Measurements from ENCODE around the gene UBE2N.

UBE2N gene

DNA sequence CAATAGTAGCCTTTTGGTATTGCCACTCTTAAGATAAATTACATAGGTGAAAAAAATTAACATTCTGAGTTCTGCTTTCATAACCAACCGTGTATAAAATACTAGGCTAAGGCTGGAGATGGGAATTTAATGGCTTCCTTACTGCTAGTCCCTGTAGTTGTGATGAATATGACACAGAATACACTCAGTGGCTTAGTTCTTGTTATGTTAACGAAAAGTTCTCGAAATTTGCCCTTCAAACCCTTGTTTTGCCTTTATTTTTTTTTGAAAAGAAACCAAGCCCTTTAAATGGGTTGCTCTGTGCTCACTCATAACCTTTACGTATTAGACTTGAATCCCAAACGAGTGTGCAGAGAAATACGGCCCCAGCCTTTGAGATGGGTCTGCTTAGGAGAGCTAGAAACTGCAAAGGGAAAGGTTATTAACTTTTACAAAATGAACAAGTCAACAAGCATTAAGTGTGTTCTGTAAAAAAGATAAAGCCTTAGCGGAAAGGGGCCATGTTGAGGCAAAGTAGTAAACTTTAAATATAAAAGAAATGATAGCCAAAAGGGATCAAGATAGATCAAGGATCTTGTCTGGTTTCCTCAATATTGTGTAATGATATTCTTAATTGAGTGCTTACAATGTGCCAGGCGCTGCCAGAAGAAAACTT lies 62.3 kb downstream of the UBE2N start:
- no peak for DNase-seq

DNA sequence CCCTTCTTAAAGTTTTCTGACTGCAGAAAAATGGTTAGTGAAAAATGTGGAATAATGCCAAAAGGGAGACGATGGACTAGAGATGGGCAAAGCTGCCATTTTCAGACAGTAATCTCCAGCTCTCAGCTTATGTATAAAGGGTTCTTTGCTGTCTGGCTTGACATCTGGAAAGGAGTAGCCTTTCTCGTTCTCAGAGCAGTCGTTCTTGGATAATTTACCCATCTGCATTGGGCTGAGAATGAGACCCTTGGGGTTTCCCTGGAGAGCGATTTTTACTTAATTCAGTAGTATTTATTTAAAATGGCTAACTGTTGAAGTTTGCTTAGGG lies 62.8 kb downstream of the UBE2N start:
- no peak for DNase-seq

DNA sequence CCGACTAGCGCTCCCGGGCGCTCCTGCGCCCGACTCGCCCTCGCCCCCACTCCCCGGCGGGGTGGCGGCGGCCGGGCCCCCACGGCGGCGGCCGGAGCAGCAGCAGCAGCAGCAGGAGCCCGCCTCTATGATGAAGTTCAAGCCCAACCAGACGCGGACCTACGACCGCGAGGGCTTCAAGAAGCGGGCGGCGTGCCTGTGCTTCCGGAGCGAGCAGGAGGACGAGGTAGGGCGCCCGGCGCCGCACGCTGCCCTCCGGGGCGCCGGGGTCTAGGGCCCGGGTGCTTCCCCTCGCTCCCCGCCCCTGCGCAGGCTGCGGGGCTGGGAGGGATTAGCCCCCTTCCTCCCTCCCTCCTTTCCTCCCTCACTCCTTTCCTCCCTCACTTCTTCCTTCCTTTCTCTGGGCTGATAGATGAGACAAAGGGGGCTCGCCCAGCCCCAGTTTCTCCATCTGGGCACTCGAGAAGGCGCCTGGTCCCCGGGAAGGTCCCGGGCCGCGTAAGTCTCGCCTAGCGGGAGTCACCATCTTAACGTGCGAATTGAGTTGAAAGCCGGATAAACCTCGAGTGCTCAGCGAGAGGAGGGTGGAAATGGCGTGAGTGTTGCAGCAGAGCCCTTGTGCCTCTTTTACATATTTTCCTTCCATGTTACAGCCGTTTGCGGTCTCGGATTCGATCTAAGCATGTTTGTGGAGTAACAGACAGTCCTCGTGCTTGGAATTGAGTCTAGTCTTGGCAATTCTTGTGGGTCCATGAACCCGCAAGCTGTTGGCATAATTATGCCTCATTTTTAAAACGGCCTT lies 63.4 kb downstream of the UBE2N start:
- DNase-seq: peak; percentile 57

DNA sequence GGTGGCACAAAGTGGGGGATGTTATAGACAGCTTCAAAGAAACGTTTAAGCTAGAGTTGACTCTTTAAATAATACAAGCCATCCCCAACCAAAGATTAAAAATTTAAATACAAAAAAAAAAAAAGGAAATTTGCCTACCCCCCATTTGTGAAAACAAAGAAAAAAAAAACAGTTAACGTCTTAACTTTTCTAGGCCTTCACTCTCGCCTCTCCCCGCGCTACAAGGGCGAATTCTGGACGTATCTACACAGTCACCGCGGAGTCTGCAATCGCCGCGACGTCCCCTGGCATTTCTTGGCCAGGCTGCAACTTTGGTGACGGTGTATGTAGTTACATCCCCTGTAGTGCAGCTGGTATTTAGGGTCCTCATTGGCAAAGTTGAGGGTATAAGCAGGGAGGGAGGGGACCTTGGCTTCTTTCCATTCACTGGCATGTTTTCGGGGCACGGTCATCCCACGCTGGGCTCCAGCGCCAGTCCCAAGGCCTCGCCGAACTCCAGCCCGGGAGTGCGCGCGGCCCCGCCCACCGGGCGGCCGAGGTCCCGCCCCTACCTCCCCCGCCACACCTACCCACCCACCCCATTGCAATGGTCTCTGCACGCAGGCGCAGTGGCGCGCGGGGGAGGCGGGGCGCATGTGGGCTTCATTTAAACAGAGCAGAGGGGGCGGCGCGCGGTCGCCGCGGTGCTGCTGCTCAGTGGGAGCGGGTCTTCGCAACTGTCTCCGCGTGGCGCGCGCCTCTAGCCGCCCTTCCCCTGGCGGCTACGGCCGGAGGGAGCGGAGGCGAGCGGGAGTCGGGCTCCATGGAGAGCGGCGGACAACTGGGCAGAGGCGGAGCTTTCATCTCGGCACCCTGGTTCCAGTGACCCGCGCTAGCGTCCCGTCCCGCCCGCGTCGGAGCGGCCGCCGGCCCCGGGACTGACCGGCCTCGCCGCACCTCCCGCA lies 64.2 kb downstream of the UBE2N start, which contains the start of gene NUDT4:
TSS of gene NUDT4 (plus strand) at position 674 of the 944 bp plus-strand sequence. CDS start 398 bp downstream, outside the sequence.
- DNase-seq: peak; percentile 98

DNA sequence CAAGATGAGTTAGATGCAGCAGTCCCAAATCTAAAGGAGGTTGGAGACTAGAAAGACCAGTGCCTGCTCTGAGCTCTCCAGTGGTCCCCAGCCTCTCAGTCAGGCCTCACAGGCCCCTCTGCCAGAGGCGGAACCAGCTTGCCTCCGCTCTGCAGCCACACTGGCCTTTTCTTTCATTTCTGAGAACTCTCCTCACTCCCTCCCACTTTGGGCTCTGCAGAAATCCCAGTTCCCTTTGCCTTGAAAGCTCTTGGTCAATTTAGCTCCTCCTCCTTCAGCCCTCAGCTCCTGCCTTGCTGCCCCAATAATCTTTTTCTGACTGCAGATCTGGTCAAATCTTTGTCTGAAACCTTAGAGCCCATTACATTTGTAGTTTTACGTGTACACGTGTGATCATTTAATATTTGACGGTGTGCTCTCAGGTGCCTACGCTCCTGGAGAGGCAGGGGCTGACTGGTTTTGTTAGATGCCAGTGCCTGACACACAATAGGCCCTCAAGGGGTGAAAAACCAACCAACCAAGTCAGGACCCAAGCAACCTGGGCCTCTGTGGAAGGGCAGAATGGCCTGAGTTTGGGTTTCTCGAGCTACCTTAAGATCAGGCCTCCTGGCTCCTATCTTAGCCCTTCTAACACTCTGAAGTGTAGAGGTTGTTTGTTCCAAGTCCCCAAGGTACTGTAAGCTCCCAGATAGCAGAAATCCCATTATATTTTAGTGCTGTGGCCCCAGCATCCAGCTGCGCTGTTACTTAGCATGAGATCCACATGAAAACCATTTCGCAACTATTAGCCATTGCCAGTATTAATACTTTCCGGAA lies 65.1 kb downstream of the UBE2N start:
- no peak for DNase-seq

DNA sequence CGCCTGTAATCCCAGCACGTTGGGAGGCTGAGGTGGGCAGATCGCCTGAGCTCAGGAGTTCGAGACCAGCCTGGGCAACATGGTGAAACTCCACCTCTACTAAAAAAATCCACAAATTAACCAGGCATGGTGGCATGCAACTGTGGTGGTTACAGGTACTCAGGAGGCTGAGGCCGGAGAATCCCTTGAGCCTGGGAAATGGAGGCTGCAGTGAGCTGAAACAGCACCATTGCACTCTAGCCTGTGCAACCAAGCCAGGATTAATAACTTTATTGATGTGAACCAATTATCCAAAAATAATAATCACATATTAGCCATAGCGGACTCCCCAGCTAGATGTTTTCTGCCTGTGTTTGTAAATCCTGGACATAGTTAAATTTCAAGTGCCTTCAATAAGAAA lies 65.8 kb downstream of the UBE2N start:
- no peak for DNase-seq

DNA sequence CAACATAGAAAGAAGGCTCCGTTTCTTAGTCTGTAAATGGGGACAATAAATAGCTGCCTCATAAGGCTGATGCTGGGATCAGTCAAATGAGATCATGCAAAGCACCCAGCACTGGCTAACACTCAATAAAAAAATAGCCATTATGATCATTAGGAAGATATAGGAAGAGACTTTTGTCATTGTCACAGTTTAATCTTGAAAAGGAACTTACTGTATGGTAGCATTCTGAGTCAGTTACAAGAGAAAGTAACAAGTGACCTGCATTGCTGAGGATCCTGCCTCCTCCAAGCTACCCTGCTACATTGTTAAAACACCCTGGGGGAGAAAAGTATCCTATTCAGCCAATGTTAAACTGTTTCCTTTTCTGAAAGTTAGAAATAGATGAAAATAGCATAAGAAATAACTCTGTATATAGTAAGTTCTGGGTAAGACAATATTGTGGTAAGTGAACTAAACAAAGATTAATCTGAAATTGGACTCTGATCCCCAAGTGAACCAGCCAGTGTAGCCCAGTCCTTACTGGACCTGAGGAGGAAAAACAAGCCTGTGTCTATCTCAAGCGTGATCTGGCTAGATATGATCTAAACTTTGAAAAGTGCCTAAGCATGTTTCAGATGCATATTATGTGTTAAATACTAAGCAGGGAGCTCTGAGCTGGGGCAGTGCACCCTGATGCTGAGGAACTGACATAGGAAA lies 67.6 kb downstream of the UBE2N start:
- no peak for DNase-seq

DNA sequence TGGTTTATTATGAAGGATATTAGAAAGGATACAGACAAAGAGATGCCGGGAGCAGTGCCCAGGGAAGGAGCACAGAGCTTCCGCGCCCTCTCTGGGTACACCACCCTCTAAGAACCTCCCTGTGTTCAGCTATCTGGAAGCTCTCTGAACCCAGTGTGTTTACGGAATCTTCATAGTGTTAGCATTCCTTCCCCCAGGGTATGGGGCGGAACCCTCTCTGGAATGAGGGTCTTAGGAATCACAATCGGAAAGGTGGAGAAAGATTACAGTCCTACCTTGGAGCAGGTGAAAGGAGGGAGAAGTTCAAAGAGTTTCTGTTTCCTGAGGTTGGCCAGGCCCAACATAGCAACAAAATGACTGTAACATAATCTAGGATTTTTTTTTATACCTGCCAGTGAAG lies 70.8 kb downstream of the UBE2N start:
- no peak for DNase-seq

DNA sequence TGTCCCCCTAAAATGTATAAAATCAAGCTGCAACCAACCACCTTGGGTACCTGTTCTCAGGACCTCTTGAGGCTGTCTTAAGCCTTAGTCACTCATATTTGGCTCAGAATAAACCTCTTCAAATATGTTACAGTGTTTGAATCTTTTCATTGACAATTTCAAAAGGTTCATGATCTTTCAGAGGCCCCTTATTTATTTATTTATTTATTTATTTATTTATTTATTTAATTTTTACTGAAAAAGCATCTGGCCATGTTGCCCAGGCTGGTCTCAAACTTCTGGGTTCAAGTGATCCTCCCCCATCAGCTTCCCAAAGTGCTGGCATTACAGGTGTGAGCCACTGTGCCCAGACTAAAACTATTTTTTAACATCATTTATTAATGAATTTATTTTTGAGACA lies 72.2 kb downstream of the UBE2N start:
- DNase-seq: no peak

DNA sequence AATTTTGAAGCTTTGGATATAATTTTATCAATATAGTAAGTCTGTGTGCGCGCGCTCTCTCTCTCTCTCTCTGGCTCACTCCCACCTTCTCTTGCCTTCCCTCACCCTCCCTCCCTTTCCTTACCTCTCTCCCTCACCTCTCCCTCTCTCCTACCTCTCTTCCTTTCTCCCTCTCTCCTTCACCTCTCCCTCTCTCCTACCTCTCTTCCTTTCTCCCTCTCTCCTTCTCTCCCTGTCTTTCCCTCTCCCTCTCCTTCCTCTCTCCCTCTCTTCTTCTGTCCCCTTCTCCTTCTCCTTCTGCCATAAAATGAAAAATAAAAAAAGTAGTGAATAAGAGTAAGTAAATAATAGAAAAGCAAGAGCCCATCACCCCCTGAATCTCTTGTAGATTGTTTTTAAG lies 73.0 kb downstream of the UBE2N start:
- no peak for DNase-seq

DNA sequence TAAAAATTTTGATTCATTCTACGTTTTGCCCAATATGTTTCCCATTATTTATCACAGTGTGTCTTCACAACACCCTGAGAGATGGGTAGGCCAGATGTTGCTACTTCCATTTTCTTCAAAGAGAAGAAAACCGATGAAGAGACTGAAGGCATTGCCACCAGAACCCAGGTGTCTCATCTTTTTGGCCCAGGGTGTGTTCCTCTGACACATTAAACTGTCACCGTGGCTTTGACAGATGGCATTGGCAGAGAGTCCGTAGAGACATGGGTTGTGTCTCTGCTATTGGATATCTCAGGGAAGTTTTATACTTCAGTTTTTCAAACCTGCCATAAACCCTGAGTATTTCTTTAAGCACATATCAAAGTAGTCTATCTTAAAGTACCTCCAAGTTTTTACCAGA lies 75.3 kb downstream of the UBE2N start:
- no peak for DNase-seq

DNA sequence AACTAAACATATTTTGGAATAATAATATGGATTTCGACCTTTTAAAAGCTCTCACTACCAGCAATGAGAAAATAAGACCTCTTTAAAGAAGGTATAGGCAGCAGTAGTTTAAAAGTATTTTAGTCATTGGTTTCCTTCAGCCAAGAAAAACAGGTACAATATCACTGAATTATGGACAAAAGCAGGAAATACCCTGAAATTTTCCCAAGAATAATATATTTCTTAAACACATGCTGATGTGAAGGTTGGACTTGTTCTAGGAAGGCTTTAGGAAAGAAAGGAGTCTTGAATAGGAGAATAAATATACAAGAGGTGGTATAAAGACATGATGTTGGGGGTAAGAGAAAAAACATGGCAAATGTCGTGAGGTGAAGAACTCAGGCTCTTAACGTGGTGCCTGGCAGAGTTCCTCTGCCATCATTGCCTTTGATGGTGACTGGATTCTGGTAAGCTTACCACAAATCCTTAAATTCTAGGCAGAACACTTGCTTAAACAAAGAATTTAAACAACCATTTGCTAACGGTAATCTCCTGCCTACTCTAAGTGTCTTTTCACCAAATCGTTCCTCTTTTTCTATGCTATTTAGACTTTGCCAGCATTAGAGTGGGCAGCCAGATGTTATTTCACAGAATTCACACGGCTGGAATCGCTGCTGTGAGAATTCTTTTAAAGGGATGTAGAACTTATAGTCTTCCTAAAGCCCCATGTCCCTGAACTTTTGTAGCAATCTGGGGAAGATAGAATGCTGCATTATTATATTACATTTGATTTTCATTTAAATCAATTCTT lies 75.9 kb downstream of the UBE2N start:
- DNase-seq: no peak

DNA sequence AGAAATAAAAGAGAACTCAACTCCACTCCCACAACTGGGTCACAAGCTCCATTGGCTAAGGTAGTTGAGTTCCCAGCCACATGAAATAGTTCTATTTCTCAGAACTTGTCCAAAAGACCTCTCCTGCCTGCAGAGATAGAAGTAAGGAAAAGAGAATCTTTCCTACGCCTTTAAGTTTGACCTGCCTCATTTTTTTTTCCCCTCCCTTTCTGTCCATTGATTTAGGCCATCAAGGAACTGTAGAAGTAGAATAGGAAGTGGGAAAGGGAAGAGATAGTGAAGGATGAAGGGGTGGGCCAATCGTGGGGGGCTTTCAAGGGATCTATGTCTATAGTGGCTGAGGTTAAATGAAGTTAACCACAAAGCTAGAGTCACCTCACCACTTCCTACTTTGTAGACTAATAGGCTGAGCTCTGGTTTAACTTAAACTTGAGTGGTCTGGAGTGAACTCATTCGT lies 77.9 kb downstream of the UBE2N start:
- DNase-seq: no peak

DNA sequence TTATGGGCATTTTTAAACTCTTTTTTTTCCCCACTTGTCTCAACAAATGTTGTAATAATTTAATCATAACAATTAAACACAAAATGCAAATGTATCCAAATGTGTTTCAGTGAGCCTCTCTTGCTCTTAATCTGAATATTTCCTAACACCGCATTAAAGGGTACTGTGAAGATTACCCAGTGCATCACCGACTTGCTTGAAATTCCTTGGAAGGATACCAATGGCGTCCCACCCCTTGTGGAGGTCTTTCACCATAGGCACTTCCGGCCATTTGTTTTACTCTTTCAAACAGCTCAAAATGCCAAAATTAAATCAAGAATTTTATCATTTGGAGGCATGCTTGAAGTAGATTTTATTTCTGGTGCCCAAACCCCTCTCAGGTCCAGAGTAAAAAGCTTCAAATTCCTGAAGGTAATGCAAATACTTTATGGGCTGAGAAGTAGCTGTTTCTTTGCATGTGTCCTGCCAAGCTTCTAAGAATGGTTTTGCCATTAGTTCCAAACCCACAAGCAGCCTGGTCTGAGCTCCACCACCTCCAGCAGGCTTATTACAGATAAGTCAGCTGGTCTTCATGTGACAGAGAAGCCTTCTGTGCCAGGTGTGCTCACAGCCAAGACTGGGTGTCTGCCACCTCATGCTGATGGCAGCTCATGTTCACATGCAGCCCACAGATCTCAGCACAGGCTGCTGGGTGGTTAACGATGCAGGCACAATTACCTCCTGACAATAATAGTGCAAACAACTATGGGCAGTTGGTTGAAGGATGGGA lies 80.4 kb downstream of the UBE2N start:
- no peak for DNase-seq

DNA sequence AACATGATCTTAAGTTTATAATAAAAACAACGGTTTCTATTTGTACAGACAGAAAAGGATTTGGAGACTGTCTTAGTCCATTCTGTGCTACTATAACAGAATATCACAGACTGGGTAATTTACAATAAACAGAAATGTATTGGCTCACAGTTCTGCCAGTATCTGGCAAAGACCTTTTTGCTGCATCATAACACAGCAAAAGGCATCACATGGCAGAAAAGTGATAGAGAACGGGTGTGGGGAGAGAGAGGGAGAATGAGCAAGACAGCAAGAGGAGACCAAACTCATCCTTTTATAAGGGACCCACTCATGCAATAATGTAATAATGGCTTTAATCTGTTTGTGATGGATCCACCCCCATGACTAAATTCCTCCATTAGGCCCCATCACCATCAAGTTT lies 81.1 kb downstream of the UBE2N start:
- no peak for DNase-seq

DNA sequence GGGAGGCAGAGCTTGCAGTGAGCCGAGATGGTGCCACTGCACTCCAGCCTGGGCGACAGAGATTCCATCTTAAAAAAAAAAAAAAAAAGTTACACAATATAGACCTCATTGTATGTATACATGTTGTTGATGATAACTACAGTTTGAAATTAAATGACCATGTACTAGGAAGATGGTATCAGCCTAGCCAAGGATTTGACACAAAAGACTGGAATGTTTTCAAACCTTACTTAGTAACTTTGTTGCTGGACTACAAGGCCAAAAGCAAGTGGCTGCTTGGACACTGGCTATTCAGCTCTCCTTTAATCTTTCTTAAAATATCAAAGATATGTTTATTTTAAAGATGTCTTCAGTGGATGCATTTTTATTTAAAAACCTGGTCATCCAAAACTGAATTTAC lies 82.9 kb downstream of the UBE2N start:
- DNase-seq: no peak

DNA sequence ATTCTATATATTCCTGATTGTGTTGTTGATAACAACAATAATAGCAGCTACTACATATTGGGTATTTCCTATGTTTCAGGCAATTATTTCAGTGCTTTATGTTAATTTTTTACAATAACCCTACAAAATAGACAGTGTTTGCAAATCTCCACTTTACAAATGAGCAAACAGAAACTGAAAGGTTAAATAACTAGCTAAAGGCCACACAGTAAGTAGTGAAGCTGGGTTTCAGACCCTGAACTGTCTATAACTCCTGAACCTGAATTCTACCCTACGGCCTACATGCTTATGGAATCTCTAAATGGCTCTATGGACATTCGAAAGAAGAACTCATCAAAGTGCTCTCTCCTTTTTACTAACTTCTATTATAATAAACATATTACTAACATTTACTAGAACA lies 83.7 kb downstream of the UBE2N start:
- no peak for DNase-seq

DNA sequence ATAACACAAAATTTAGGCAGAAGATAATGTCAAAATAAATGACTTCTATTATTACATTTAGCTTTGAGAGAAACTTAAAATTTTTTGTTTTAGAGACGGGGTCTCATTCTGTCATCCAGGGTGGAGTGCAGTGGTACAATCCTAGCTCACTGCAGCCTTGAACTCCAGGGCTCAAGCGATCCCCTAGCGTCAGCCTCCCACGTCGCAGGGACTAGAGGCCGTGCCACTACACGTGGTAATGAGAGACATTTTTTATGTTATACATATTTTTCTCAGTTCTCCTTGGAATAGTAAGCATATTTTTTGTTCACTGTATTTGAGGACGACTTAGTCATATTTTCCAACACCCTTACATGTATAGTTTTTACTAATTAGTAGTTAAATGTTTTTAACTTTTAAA lies 85.5 kb downstream of the UBE2N start:
- no peak for DNase-seq
